Astrocyte of the cerebellum (primary cell): Measurements from ENCODE around the gene MAP4K3.

Experiments
- DNase-seq: peaks from one replicate; pipeline ENCODE4 v3.0.0-alpha.2; 2011; ENCODE audit warnings: low read depth
- H3K4me3 ChIP-seq: 2 replicates; pipeline ENCODE4 v1.5.1; 2011; ENCODE audit warnings: mild to moderate bottlenecking, low read depth, low read length, moderate library complexity
- CTCF ChIP-seq: IDR thresholded peaks from 2 replicates; pipeline ENCODE4 v1.5.1; 2012; ENCODE audit warnings: low read length, low read depth, moderate library complexity, mild to moderate bottlenecking; ENCODE audit errors: missing control alignments
- in situ Hi-C: cut with HindIII; loops from 2 replicates; pipeline ENCODE4 v1.10.0; 2017; ENCODE audit warnings: low sequenced_read_pairs

MAP4K3 gene

GRCh38 chr2:39436592-39437521 lies at the start of gene MAP4K3:
Gene MAP4K3 (minus strand): TSS chr2:39437285. CDS start chr2:39436987, 298 bp downstream.
- in situ Hi-C loops, result no loop called here
- peak; percentile 84 for DNase-seq
- peak within 1 kb of the TSS; percentile 87 for H3K4me3 ChIP-seq
- no peak for TF ChIP-seq CTCF

GRCh38 chr2:39486071-39486470 lies 49.0 kb upstream of the MAP4K3 start:
- H3K4me3 ChIP-seq, result no peak overlapping the region
- TF ChIP-seq CTCF, result no peak
- in situ Hi-C loops, result no loop called here
- no peak for DNase-seq

DNA sequence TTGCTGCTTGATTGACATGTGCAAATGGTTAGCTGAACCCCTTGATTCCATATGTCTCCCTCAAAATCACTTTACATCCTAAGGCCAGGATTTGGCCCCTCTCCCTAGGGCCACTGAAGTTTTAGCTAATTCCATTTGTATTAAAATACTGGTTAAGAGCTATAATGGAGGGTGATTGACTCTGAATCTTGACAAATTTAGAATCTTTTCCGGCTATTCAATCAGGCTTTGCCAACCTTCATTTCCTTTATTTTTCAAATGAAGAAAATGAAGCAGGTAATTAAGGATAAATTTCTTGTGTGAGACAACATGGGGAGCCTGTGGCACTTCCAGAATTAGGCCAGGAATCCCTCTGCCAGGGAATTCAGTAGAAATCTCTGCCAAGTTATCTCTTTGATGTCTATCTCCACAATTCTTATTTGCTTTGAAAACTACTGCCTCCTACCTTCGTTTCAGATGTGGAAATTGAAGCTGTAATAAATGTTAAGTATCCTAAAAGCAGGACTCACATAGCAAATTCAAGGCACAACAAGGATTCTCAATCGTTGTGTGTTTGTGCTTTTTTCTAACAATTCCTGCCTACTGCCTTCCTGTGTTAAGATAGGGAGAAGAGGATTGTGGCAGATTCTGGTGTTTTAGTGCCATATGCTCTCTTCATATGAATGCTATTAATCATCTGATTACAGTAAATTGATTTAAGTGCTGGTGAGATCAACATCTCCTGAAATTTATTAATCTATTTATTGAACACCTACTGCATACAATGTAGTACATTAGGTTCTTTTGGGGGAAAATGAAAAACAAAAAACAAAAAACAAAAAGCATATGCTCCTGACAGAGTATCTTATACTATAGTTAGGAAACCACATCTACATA lies 47.8 kb upstream of the MAP4K3 start:
- DNase-seq, result no peak
- in situ Hi-C loops, result no loop called here
- no peak overlapping the region for H3K4me3 ChIP-seq
- TF ChIP-seq CTCF, result no peak

- H3K4me3 ChIP-seq, result no peak overlapping the region
- in situ Hi-C loops, result no loop called here
- no peak for TF ChIP-seq CTCF
These were observed 47.1 kb upstream of the MAP4K3 start for GRCh38 chr2:39484206-39484605.

DNA sequence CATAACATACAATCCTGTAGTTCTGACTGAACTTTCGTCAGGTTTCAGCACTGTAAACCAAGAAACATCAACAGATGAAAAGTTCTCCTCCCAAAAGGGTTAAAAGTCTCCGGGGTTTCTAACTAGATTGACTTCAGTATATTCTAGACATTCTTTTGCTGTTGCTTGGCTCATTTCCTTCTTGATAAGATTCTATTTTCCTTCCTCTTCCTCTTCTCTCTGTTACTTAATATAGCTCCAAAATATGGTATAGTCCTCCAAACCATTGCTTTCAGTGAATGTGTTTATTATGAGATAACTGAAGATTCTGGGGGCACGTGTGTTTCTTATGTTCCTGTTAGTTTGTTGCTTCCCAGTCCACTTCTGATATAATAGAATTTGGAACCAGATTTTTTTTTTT lies 46.4 kb upstream of the MAP4K3 start:
- H3K4me3 ChIP-seq, result no peak overlapping the region

More at GRCh38 chr2:39484206-39484605, 47.1 kb upstream of the MAP4K3 start:
- no peak for DNase-seq

More for the DNA sequence above, 46.4 kb upstream of the MAP4K3 start:
- no peak for TF ChIP-seq CTCF
- in situ Hi-C loops, result no loop called here
- DNase-seq, result no peak
